GM12801 (cell line): ENCODE measurements around the gene AMT.

ENCODE experiments used
- CTCF ChIP-seq: IDR thresholded peaks from one replicate; pipeline ENCODE4 v1.5.1; 2011; ENCODE audit warnings: control low read depth; ENCODE audit not compliant: insufficient read length; ENCODE audit errors: extremely low read depth

The AMT gene

DNA sequence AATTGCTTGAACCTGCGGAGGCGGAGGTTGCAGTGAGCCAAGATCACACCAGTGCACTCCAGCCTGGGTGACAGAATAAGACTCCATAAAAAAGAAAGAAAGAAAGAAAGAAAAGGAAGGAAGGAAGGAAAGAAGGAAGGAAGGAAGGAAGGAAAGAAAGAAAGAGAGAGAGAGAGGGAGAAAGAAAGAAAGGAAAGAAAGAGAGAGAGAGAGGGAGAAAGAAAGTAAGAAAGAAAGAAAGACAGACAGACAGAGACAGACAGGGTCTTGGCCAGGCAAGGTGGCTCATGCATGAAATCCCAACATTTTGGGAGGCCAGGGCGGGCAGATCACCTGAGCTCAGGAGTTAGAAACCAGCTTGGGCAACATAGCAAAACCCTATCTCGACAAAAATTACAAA is 31.3 kb upstream of the AMT start:
- no peak for TF ChIP-seq CTCF

DNA sequence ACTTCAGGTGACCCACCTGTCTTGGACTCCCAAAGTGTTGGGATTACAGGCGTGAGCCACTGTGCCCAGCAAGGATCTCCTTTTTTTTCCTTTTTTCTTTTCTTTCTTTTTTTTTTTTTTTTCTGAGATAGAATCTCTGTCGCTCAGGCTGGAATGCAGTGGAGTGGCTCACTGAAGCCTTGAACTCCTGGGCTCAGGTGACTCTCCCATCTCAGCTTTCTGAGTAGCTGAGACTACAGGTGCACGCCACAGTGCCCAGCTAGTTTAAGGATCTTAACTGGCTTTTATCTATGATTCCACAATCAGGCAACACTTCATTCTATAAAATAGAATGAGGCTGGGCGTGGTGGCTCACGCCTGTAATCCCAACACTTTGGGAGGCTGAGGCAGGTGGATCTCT is 23.1 kb upstream of the AMT start:
- TF ChIP-seq CTCF: no peak

- no peak for TF ChIP-seq CTCF
Measured at GRCh38 chr3:49434731-49435130, 12.5 kb upstream of the AMT start.

- no peak for TF ChIP-seq CTCF
Measured at GRCh38 chr3:49428752-49429080, 6.4 kb upstream of the AMT start.

DNA sequence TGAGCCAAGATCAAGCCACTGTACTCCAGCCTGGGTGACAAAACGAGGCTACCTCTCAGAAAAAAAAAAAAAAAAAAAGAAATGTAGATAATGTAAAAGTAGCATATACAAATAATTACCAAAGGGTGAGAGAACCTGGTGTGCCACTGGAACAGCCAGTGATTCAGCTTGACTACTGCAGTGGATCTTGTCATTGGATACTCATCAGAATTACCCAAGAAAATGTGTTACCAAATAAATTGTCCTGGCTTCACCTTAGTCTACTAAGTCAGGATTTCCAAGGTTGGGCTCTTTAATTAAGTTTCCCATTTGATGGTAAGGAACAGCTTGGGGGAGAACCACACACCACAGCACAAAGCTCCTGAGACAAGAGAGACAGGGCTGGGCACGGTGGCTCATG is 5.3 kb upstream of the AMT start:
- no peak for TF ChIP-seq CTCF

DNA sequence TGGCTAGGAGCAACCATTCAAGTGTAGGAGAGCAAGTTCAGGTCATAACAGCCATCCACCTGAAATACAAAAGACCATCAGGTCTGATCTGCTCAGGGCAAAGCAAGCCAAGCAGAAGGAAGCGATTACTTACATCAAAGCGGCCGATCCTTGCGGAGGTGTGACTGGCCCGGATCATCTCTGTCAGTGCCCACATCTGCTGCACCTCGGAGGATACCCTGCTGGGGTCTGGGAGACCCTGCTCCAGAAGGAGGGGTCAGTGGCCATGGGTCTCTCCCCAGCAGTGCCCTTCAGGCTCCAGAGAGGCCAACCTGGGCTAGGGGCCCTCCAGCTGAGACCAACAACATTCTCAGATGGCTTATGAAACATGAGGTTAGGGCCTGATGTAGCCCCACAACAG is 2.5 kb upstream of the AMT start:
- no peak for TF ChIP-seq CTCF

DNA sequence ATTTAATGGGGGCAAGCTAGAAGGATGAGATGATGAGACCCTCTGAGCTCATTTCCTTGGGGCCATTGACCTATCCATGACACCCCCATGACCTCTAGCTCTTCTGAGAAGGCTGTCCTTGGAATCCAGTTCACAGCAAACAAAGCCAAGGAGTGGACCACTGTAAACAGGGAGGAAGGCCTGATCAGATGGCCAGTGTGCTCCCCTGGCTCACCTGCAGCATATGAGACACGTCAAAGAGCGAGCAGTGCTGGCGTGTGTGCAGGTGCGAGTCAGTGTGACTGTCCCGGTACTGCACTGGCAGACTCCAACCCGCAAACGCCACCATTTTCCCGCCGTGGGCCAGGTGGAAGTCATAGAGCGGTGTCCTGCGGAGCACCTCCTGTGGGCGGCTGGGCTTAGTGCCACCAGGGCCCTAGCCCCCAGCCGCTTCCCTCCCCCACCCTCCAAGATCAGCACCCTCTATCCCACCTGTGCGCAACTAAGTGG is 339 bp downstream of the AMT start:
- no peak for TF ChIP-seq CTCF
